GM19455 (cell line): ENCODE results near the gene ELOVL2.

ENCODE experiments used
- ATAC-seq: cut with Tn5 transposase; IDR thresholded peaks from one replicate; pipeline ENCODE4 v1.9.1; 2021; ENCODE audit not compliant: unreplicated experiment

ELOVL2 gene

GRCh38 chr6:10939840-10940239 lies 104.3 kb downstream of the ELOVL2 start:
- no peak for ATAC-seq

GRCh38 chr6:10933126-10933525 lies 111.0 kb downstream of the ELOVL2 start:
- no peak for ATAC-seq
